Duodenal mucosa (tissue), 2 donors: Measurements from ENCODE around the gene HOXA11.

Source experiments
- H3K27ac ChIP-seq: one replicate; pipeline ENCODE4 v1.7.0; 2013; ENCODE audit warnings: low read depth, low read length
- H3K27me3 ChIP-seq, 2 donors: one replicate each; pipeline ENCODE4 v1.7.0; 2013; ENCODE audit warnings: low read length in 2 of 2, control low read depth in 1 of 2; ENCODE audit not compliant: insufficient read depth in 2 of 2, control insufficient read depth in 1 of 2
- H3K36me3 ChIP-seq, 2 donors: one replicate each; pipeline ENCODE4 v1.7.0; 2013; ENCODE audit warnings: low read length in 2 of 2, control low read depth in 1 of 2; ENCODE audit not compliant: insufficient read depth in 2 of 2, control insufficient read depth in 1 of 2
- H3K4me1 ChIP-seq, 2 donors: one replicate each; pipeline ENCODE4 v1.7.0; 2013; ENCODE audit warnings: low read length in 2 of 2, control low read depth in 1 of 2; ENCODE audit not compliant: insufficient read depth in 2 of 2, control insufficient read depth in 1 of 2
- H3K4me3 ChIP-seq, 2 donors: one replicate each; pipeline ENCODE4 v1.7.0; 2013; ENCODE audit warnings: low read length in 2 of 2, low read depth in 1 of 2
- H3K9ac ChIP-seq, 2 donors: one replicate each; pipeline ENCODE4 v1.7.0; 2013; ENCODE audit warnings: low read length in 2 of 2, low read depth in 1 of 2
- H3K9me3 ChIP-seq, 2 donors: one replicate each; pipeline ENCODE4 v1.7.0; 2013; ENCODE audit warnings: low read length in 2 of 2, control low read depth in 1 of 2; ENCODE audit not compliant: control insufficient read depth in 1 of 2

HOXA11 gene

DNA sequence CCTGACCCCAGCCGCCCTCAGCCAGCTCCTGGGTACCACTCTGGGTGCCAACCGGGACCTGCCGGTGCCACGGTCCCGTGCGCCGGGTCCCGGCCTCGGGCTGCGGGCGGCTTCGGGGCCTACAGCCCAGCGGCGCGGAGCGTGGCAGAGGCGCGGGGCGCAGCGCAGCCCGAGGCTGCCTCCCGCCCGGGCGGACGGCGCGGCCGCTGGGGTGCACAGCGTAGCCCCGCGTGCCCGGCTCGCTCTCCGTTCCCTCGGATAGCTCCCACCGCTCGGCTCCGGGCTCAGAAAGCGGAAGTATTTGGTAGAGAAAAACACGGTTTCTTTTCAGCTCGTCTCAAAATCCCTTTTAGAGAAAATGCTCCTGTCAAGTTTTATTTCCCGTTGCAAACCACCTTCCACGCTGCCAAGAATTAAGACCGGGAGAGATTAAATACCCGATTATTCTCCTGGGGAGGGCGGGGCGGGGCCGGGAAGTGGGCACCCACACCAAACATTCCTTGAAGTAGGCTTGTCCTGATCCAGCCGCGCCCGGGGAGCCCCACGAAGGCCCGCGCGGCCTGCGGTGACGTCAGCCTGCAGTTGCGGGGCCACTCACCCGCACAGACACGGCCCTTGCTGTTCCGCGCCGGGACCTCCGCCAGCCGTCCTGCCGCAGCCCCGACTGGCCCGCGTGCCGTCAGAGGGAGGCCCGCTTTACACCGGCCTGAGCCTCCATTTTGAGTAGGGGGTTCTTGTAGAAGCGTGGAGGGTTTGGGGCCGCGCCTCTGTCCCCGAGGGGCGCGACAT is 7.7 kb upstream of the HOXA11 start:
- Histone ChIP-seq H3K9me3 (no peaks in the 10 kb centered on the region), H3K36me3 (no peaks in the 10 kb centered on the region), H3K4me3 (peak overlapping the region in 1 of 2 donors; percentile 36), H3K4me1 (peaks cover 13 to 20% of the 10 kb centered on the region in 2 donors), H3K27me3 (peaks cover 87 to 98% of the 10 kb centered on the region in 2 donors), H3K27ac (no peak overlapping the region), H3K9ac (no peak overlapping the region)

DNA sequence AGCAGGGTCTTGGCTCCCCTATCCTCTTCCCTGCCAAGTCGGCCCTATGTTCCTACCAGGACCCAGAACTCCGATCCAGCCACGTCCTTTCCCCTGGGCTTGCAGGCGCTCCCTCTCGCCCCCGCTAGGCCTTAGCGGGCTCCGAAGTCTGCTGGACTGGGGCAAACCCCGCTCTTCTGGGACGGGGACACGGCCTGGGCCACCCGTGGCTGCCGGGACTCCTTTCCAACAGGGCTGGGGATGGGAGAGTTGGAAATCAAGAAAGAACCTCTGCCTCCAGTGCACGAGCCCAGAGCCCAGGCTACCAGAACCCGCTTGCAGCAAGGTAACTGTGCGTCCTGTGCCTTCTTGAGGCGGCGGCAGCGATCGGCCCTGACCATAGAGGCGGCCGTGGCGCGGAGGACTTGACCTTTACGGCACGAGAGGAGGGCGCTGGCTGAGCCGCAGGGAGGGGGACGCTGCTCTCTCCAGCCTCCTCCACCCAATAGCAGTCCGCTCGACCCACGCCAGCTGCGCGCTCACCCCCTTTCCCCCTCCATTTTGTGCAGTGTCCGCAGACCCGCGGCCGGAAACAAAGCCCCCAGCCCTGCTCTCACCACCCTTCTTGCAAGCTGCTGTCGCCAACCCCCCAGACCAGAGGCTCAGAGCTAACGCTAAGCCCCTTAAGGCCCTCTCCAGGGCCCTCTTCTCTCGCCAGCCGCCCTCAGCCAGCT is 7.0 kb upstream of the HOXA11 start:
- no peaks in the 10 kb centered on the region for H3K36me3 ChIP-seq
- no peak overlapping the region for H3K9ac ChIP-seq
- no peaks in the 10 kb centered on the region for H3K9me3 ChIP-seq
- peaks cover 87 to 98% of the 10 kb centered on the region in 2 donors for H3K27me3 ChIP-seq
- no peak overlapping the region for H3K27ac ChIP-seq
- H3K4me3 ChIP-seq, result no peak overlapping the region
- H3K4me1 ChIP-seq, result peaks cover 13 to 20% of the 10 kb centered on the region in 2 donors

DNA sequence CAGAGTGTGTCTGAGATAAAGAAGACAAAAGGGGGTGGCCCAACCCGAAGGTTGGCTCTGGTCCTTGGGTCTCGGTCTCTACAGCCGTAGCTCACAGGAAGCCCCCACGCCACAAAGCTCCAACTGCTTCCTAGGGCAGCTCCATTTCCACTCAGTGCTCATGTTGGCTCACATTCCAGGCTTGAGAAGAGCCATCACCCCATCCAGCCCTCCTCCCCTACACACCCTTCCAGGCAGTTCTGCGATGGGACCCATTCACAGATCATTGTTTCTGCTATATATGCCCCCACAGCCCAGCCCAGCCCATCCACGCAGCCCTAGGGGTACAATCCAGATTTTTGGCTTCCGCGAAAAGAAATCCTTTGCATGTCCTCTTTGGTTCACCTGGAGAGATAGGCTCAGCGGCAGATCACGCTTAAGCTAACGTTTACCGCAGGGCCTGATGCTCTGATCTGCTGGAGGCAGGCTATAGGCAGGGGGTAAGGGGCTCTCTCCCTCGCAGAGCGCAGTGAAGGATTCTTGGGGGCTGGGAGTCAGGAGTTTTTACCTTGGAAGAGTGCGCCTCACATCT is 6.2 kb upstream of the HOXA11 start:
- no peaks in the 10 kb centered on the region for H3K9me3 ChIP-seq
- H3K9ac ChIP-seq, result no peak overlapping the region
- H3K27ac ChIP-seq, result no peak overlapping the region
- H3K4me3 ChIP-seq, result no peak overlapping the region
- peaks cover 13 to 20% of the 10 kb centered on the region in 2 donors for H3K4me1 ChIP-seq
- peaks cover 95 to 97% of the 10 kb centered on the region in 2 donors for H3K27me3 ChIP-seq
- H3K36me3 ChIP-seq, result no peaks in the 10 kb centered on the region

DNA sequence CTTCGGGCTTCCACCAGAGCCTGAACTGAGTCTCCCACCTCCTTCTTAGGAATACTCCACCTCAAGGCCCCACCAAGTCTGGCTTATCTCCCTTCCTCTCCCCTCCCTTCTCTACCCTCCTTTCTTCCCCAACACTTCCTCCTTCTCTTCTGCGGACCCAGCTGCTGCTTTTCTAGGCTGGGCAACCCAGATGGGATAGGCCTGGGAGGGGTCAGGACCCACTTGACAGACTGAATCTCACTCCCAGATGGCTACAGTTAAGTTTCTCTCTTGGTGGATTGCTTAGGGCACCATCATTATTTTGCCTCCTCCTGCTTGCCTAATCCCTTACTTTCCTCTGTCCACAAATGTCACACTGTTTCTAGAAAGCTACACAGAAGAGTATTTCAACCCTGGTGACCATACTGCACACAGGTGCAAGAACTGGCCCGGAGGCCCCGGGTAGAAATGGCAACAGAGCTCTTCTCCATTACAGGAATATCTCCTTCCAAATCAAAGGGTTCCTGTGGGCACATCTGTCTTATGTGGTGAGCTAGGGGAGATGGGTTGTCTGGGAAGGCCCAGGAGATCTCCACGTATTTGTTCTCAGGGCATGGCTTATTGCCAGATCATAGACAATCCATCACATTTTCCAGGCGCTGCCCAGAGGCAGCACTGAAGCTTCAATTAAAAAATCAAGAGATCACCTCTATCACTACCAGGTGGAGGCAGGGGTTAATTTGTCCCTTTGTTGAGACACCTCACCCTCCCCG is 5.1 kb upstream of the HOXA11 start:
- Histone ChIP-seq H3K27me3 (peaks cover 98 to 99% of the 10 kb centered on the region in 2 donors), H3K9ac (no peak overlapping the region), H3K4me3 (no peak overlapping the region), H3K4me1 (peaks cover 13 to 20% of the 10 kb centered on the region in 2 donors), H3K27ac (no peak overlapping the region), H3K9me3 (no peaks in the 10 kb centered on the region), H3K36me3 (no peaks in the 10 kb centered on the region)

DNA sequence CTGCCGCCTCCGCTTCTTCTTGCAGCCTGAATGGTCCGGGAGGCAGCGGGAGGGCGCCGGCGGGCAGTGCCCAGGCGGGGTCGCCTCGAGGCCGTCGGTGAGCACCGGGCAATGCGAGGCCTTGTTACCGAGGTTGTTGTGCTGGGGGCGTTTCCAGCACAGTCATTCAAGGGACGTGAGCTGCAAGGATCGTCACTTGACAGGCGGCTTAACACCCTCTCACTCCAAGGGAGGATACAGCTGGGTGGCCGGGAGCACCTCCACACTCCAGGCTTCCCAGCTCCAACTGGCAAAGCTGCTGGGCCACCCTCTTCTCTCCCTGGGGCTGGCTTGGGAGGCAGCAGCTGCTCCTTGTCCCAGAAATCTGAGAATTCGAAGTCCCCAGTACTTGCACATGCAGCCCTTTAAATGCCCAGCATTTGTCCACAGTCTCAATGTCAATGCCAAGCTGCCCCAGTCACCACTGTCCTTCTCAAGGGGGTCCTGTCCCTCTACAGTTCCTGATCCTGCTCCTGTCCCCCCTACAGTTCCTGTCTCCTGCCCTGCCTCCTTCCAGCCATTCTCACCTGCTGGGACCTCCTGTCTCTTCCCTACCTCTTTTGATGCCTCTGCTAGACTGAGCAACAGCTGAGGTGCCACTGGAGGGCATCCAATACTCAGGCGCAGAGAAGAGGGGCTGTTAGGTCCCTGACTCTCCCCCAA is 4.4 kb upstream of the HOXA11 start:
- H3K27ac ChIP-seq, result no peak overlapping the region
- H3K36me3 ChIP-seq, result no peaks in the 10 kb centered on the region
- peaks cover 15 to 27% of the 10 kb centered on the region in 2 donors for H3K4me1 ChIP-seq
- peaks cover 98 to 99% of the 10 kb centered on the region in 2 donors for H3K27me3 ChIP-seq
- no peak overlapping the region for H3K4me3 ChIP-seq
- no peak overlapping the region for H3K9ac ChIP-seq
- no peaks in the 10 kb centered on the region for H3K9me3 ChIP-seq

DNA sequence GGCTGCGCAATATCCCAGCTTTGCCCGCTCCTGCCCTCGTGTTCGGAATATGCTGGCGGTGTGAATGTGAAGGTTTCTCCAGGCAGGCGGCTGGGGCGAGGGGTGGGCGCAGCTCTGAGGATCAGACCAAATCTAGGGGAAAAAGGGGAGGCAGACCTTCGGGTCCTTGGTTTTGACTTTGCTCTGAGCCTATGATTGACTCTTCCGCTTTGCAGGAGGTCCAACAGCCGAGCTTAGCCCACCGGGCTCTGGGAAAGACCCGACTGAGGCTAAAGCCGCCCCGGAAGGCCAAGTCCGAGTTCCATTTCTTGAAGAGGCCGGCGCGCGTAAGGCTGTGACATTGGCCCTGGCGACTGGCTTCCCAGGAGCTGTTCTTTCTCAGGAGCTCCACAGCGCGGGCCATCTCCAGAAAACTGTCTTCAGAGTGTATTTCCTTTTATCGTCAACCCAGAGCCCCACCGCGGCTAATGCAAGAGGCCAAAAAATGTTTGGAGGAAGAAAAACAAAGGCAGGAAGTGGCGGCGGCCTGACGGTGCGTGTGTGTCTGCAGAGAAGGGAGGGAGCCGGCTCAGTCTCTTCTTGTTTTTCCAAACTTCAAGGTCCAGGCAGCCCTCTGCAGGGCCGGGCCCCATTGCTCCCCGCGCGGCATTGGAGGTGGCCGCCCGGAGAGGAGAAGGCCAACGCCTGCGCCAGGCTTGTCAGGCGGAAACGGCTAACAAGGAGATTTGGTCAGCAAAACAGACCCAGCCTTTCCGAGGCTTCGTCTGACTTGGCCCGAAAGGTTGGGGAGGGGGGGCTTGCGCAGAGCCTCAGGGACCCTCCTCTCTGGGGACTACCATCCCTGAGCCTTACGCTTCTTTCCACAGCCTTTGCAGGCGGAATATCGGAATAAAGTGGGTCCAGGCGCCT is 3.6 kb upstream of the HOXA11 start:
- peaks cover 97 to 98% of the 10 kb centered on the region in 2 donors for H3K27me3 ChIP-seq
- no peaks in the 10 kb centered on the region for H3K36me3 ChIP-seq
- H3K27ac ChIP-seq, result no peak overlapping the region
- peak overlapping the region; percentile 24 to 28 for H3K4me3 ChIP-seq
- H3K4me1 ChIP-seq, result peaks cover 20 to 31% of the 10 kb centered on the region in 2 donors
- H3K9me3 ChIP-seq, result no peaks in the 10 kb centered on the region
- H3K9ac ChIP-seq, result no peak overlapping the region

DNA sequence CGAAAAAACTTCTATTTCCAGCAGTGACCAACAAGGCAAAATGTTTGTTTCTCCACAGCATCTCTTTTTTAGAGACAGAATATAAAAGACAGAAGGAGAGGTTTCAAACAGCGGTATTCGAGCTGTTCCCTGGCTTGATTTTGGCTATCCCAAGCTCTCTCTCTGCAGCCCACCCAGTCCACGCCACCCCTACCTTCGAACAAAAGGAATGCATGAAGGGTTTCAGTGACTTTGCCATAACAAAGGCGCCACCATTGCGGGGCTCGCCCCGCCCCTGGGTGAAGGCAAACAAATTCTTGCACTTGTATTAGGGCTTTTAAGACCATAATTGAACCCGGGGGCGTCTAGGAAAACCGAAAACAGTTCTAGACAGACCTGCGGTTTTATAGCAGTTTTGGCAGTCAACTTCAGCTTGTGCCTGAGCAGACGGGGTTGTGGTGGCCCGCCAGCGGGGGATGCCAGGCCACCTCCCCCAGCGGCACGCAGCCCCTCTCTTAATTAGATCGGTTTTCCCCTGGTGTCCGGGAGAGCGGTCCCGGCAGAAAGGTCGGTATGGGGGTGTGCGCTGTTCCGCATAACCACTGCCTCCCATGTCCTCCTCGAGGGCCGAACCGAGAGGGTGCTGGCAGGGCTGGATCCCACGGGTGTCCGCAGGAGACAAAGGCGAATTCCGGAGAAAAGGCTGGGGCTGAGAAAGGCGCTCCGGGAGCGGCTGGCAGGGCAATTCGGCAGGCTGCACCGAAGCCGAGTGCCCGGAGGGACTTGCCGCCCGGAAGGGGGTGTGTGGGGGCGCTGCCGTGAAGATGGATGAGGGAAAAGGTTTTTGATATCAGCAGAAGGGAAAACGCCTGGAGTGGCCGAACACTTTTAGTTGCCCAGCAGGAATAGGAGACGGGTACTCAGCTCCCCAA is 2.7 kb upstream of the HOXA11 start:
- Histone ChIP-seq H3K9me3 (no peaks in the 10 kb centered on the region), H3K9ac (no peak overlapping the region), H3K4me3 (peak overlapping the region in 1 of 2 donors; percentile 28), H3K36me3 (no peaks in the 10 kb centered on the region), H3K27me3 (peaks cover 97 to 98% of the 10 kb centered on the region in 2 donors), H3K4me1 (peaks cover 20 to 27% of the 10 kb centered on the region in 2 donors), H3K27ac (no peak overlapping the region)

DNA sequence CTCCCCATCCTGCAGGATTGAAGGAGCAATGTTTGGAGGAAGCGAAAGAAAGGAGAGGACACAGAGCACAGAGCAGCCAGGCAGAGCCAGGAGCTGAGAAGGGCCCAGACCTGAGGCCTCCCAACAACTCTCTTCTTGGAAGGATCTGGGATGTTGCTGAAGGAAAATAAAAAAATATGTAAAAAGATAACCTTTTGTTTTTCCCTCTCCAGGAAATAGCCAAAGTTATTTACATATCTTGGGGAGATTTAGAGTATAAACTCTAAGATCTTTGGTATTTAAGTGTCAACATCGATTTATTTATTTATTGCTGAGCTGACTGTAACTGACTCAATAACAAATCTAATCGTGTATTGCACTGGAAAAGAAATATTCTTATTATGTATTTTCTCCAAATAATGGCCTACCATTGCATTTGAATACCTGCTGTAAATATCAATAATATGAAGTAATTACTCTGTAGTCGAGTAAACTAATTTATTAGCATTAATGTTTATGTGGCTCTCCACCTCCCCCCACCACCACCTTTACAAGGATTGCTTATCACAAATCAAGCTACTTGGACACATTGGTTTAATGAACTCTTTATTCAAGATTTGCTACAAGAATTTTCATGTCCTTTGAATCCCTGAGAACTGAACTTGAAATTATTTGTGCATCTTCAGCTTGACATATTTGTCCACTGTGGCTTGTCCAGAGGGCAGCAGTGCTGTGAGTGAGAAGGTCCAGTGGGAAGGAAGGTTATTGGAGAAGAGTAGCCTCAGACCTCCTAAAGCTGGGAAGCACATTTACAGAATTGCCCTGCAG is 1.8 kb upstream of the HOXA11 start:
- Histone ChIP-seq H3K4me1 (peaks cover 20 to 27% of the 10 kb centered on the region in 2 donors), H3K9ac (no peak overlapping the region), H3K27ac (no peak overlapping the region), H3K27me3 (peaks cover 97 to 98% of the 10 kb centered on the region in 2 donors), H3K4me3 (no peak overlapping the region), H3K36me3 (no peaks in the 10 kb centered on the region), H3K9me3 (no peaks in the 10 kb centered on the region)
